Caco-2 (cell line): ENCODE measurements around the gene UBN1. TPM values are rescaled to one million over a fixed set of nuclear protein-coding genes. Genes with fewer than 3 reads are reported as not detected.

Source experiments
- BruUV-seq: library from RNA; stranded (reverse); fragments of 400-500 nt; replicated peaks from 2 replicates; lab custom pipeline; 2021; lab: Mats Ljungman, UMichigan
- CTCF ChIA-PET: fragments of 300-600 bp; sonication (Branson Sonifier 250); formaldehyde crosslinking; loops from one replicate; lab custom pipeline; 2022; ENCODE audit warnings: antibody characterized with exemption; lab: Charles Lee
- POLR2A ChIA-PET: fragments of 300-600 bp; sonication (Branson Sonifier 250); formaldehyde crosslinking; loops from one replicate; lab custom pipeline; 2022; ENCODE audit warnings: antibody characterized with exemption; lab: Charles Lee
- DNase-seq, 2 experiments: peaks; one replicate each; pipeline versions ENCODE4 v3.0.0 to v3.0.0-alpha.2; 2020 to 2022
- H3K27me3 ChIP-seq: replicated peaks from 2 replicates; pipeline ENCODE4 v1.6.0; 2011; ENCODE audit warnings: low read length; ENCODE audit not compliant: control insufficient read depth, insufficient read depth
- H3K36me3 ChIP-seq: 2 replicates; pipeline ENCODE4 v1.5.1; 2011; ENCODE audit warnings: low read length; ENCODE audit not compliant: control insufficient read depth, insufficient read depth
- H3K4me1 ChIP-seq: fragments of 250-450 bp; sonication (Bioruptor Pico); 2 replicates; pipeline ENCODE4 v1.5.1; 2020; ENCODE audit warnings: mild to moderate bottlenecking
- H3K4me3 ChIP-seq: 2 replicates; pipeline ENCODE4 v1.5.1; 2011; ENCODE audit warnings: low read depth, mild to moderate bottlenecking, control low read depth, low read length
- H3K9me3 ChIP-seq: fragments of 250-450 bp; sonication (Bioruptor Pico); 2 replicates; pipeline ENCODE4 v1.5.1; 2020; ENCODE audit warnings: mild to moderate bottlenecking, moderate library complexity
- H3K27ac Mint-ChIP-seq: one replicate; pipeline ENCODE4 v1.8.0; 2022; ENCODE audit warnings: mixed read lengths; ENCODE audit not compliant: unreplicated experiment
- H3K27me3 Mint-ChIP-seq: one replicate; pipeline ENCODE4 v1.8.0; 2022; ENCODE audit warnings: mixed read lengths; ENCODE audit not compliant: insufficient read depth, unreplicated experiment
- H3K36me3 Mint-ChIP-seq: one replicate; pipeline ENCODE4 v1.8.0; 2022; ENCODE audit warnings: mild to moderate bottlenecking, mixed read lengths; ENCODE audit not compliant: insufficient read depth, unreplicated experiment
- H3K4me1 Mint-ChIP-seq: one replicate; pipeline ENCODE4 v1.8.0; 2022; ENCODE audit warnings: low read depth, mixed read lengths; ENCODE audit not compliant: unreplicated experiment
- H3K4me3 Mint-ChIP-seq: one replicate; pipeline ENCODE4 v1.8.0; 2022; ENCODE audit warnings: mild to moderate bottlenecking, moderate library complexity, mixed read lengths; ENCODE audit not compliant: unreplicated experiment
- H3K9me3 Mint-ChIP-seq: one replicate; pipeline ENCODE4 v1.8.0; 2022; ENCODE audit warnings: mixed read lengths; ENCODE audit not compliant: unreplicated experiment
- CTCF ChIP-seq, 2 experiments: fragments of 200-600 bp in 1 of 2; IDR thresholded peaks; 1 replicate in 1 of 2; 2 replicates in 1 of 2; pipeline versions ENCODE4 v1.5.1 to v1.8.0; 2011 to 2022; ENCODE audit warnings: antibody characterized with exemption in 1 of 2, control low read depth in 1 of 2, inconsistent platforms in 1 of 2, low read depth in 1 of 2, low read length in 1 of 2, mild to moderate bottlenecking in 1 of 2, moderate library complexity in 1 of 2; ENCODE audit not compliant: insufficient read depth in 1 of 2, severe bottlenecking in 1 of 2, unreplicated experiment in 1 of 2
- intact Hi-C: fragments of 100-400 bp; cut with micrococcal nuclease; formaldehyde crosslinking; loops from one replicate; pipeline ENCODE4 v1.10.0; 2022; ENCODE audit not compliant: unreplicated experiment
- total RNA-seq: library from RNA; stranded (reverse); gene quantifications from 2 replicates; pipeline ENCODE4 v1.2.3, GENCODE V29; 2022

UBN1 gene
- total RNA-seq, 1 experiment from 2014 or later, result 31.5 TPM

DNA sequence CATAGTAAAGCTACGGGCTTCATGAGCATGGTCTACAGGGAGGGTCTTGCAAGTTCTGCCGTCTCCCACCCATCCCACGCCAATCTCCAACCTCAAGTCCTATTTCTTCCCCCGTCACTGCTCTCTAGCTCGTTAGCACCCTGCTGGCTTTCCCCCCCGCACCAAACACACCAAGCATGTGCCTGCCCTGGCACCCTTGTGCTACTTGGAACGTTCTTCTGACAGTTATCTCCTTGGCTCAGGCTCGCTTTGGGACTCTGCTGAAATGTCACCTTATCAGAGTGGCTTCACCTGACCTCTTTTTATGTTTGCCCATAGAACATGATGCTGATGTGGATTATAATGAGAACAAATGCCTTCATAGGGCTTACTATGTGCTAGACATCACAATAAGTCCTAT, 22.1 kb upstream of the UBN1 start:
- ChIA-PET CTCF (no interaction called here), POLR2A (no interaction called here)
- TF ChIP-seq CTCF (IDR thresholded peaks at IDR 0.05; ENCODE audit: insufficient read depth in 1 of 2, low read depth in 1 of 2, low read length in 1 of 2, severe bottlenecking in 1 of 2, unreplicated experiment in 1 of 2), result no peak

GRCh38 chr16:4826526-4826925, 20.8 kb upstream of the UBN1 start:
- Histone ChIP-seq H3K9me3 (no peaks in the 10 kb centered on the region), H3K4me3 (no peak overlapping the region), H3K27me3 (no peaks in the 10 kb centered on the region), H3K36me3 (peaks cover 4% of the 10 kb centered on the region; the same call in 1 of the 2 replicates), H3K4me1 (no peaks in the 10 kb centered on the region)
- intact Hi-C loops, result no loop called here
- Mint-ChIP-seq H3K4me1 (no peaks in the 10 kb centered on the region), H3K4me3 (no peak overlapping the region), H3K27me3 (no peaks in the 10 kb centered on the region), H3K9me3 (no peaks in the 10 kb centered on the region), H3K27ac (no peak overlapping the region), H3K36me3 (peaks cover 60% of the 10 kb centered on the region)
- no TSS peak for BruUV-seq
- no peak for TF ChIP-seq CTCF (IDR thresholded peaks at IDR 0.05; ENCODE audit: insufficient read depth in 1 of 2, low read depth in 1 of 2, low read length in 1 of 2, severe bottlenecking in 1 of 2, unreplicated experiment in 1 of 2)
- POLR2A ChIA-PET, result no interaction called here
- DNase-seq, result no peak
- CTCF ChIA-PET, result interaction anchor here (0.6 kb wide), 1 partner anchor 280 kb away, joined by 3 read pairs; no protein-coding TSS in a partner anchor

More for the DNA sequence above, 22.1 kb upstream of the UBN1 start:
- Mint-ChIP-seq H3K27ac (no peak overlapping the region), H3K4me1 (no peaks in the 10 kb centered on the region), H3K27me3 (no peaks in the 10 kb centered on the region), H3K36me3 (peaks cover 49% of the 10 kb centered on the region), H3K9me3 (no peaks in the 10 kb centered on the region), H3K4me3 (no peak overlapping the region)
- Histone ChIP-seq H3K4me3 (no peak overlapping the region), H3K36me3 (peaks cover 4% of the 10 kb centered on the region; the same call in 1 of the 2 replicates), H3K4me1 (no peaks in the 10 kb centered on the region), H3K27me3 (no peaks in the 10 kb centered on the region), H3K9me3 (no peaks in the 10 kb centered on the region)
- no peak for DNase-seq
- no TSS peak for BruUV-seq
- intact Hi-C loops, result no loop called here

GRCh38 chr16:4826980-4827379, 20.3 kb upstream of the UBN1 start:
- H3K36me3 ChIP-seq, result peaks cover 4% of the 10 kb centered on the region; the same call in 1 of the 2 replicates
- intact Hi-C loops, result no loop called here
- ChIA-PET CTCF (interaction anchor here (0.6 kb wide), 1 partner anchor 281 kb away, joined by 3 read pairs; no protein-coding TSS in a partner anchor), POLR2A (no interaction called here)
- H3K27ac Mint-ChIP-seq, result no peak overlapping the region
- no peak for DNase-seq
- H3K27me3 ChIP-seq, result no peaks in the 10 kb centered on the region
- peaks cover 60% of the 10 kb centered on the region for H3K36me3 Mint-ChIP-seq
- TF ChIP-seq CTCF (IDR thresholded peaks at IDR 0.05; ENCODE audit: insufficient read depth in 1 of 2, low read depth in 1 of 2, low read length in 1 of 2, severe bottlenecking in 1 of 2, unreplicated experiment in 1 of 2), result no peak
- H3K4me3 Mint-ChIP-seq, result no peak overlapping the region
- no peak overlapping the region for H3K4me3 ChIP-seq
- no peaks in the 10 kb centered on the region for H3K4me1 Mint-ChIP-seq
- no TSS peak for BruUV-seq
- H3K4me1 ChIP-seq, result no peaks in the 10 kb centered on the region
- no peaks in the 10 kb centered on the region for H3K9me3 ChIP-seq
- no peaks in the 10 kb centered on the region for H3K27me3 Mint-ChIP-seq
- H3K9me3 Mint-ChIP-seq, result no peaks in the 10 kb centered on the region
